ENCODE measurements around the gene ITGB8.

The ITGB8 gene

GRCh38 chr7:20435305-20435704 lies 104.6 kb downstream of the ITGB8 start:
- no peak overlapping the region for H3K9ac ChIP-seq (ENCODE audit: low read length)
- no peaks in the 10 kb centered on the region for H3K4me1 ChIP-seq (ENCODE audit: insufficient read depth, low read length)
- H3K27ac ChIP-seq (ENCODE audit: low read depth, low read length): no peak overlapping the region

DNA sequence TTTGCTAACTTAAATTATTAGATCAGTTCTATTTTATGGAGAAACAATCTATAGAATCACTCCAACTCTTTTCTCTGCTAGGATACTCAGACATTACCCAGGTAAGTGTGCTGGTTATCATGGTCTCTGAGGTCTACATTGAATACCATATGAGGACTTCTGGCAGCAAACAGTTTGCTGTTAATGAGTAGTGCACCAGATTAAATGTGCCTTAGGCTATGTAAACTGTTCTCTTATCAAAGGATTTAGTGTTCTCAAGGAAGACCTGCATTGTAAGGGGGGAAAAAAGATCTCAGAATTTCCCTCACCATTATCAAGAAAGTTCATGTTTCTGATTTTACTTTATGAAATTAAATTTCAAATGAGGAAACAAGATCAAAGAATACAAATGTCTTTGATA lies 107.5 kb downstream of the ITGB8 start:
- Histone ChIP-seq H3K9ac (ENCODE audit: low read length) (no peak overlapping the region), H3K4me1 (ENCODE audit: insufficient read depth, low read length) (no peaks in the 10 kb centered on the region), H3K27me3 (ENCODE audit: control insufficient read depth in 1 of 2, insufficient read depth in 2 of 2, low read length in 2 of 2) (no peaks in the 10 kb centered on the region), H3K36me3 (ENCODE audit: insufficient read depth, low read length) (no peaks in the 10 kb centered on the region), H3K9me3 (ENCODE audit: low read length) (no peaks in the 10 kb centered on the region), H3K27ac (ENCODE audit: low read depth, low read length) (no peak overlapping the region), H3K4me3 (ENCODE audit: low read depth in 1 of 2, low read length in 2 of 2) (no peak overlapping the region)

More at GRCh38 chr7:20435305-20435704, 104.6 kb downstream of the ITGB8 start:
- H3K27me3 ChIP-seq (ENCODE audit: control insufficient read depth in 1 of 2, insufficient read depth in 2 of 2, low read length in 2 of 2): no peaks in the 10 kb centered on the region
- H3K36me3 ChIP-seq (ENCODE audit: insufficient read depth, low read length): no peaks in the 10 kb centered on the region
- H3K4me3 ChIP-seq (ENCODE audit: low read depth in 1 of 2, low read length in 2 of 2): no peak overlapping the region
- H3K9me3 ChIP-seq (ENCODE audit: low read length): no peaks in the 10 kb centered on the region

DNA sequence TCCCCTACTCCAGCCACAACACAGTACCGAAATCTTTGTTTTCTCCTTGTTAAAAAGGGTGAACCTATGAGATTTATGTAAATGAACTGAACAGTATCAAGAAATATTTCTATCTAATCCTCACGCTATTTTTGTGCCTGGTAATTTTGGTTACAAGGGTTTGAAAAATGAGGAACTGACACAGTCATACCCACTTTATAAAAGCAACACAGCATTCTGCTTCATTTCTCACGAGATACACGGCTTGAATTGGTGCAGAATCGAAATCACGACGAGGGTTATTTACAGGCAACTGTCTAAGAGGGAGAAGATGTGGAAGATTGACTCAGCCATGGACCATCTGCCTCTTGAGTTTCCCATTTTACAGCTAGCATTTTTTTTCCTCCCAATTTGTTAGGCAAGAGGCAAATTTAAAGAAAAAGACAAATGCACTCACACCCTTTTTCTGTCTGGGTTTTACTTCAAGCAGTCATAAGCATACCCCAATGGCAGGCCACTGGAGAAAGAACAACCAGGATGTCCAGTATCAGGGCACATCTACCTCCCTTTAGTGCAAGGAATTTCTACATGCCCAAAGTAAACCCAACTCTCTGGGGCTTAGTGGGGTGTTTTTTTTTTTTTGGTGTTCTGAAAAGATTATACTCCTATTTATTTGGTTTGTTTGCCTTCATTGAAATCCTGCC lies 108.1 kb downstream of the ITGB8 start:
- H3K9me3 ChIP-seq (ENCODE audit: low read length): no peaks in the 10 kb centered on the region
- no peaks in the 10 kb centered on the region for H3K36me3 ChIP-seq (ENCODE audit: insufficient read depth, low read length)
- no peak overlapping the region for H3K4me3 ChIP-seq (ENCODE audit: low read depth in 1 of 2, low read length in 2 of 2)
- H3K27ac ChIP-seq (ENCODE audit: low read depth, low read length): no peak overlapping the region
- H3K27me3 ChIP-seq (ENCODE audit: control insufficient read depth in 1 of 2, insufficient read depth in 2 of 2, low read length in 2 of 2): no peaks in the 10 kb centered on the region
- H3K4me1 ChIP-seq (ENCODE audit: insufficient read depth, low read length): no peaks in the 10 kb centered on the region
- no peak overlapping the region for H3K9ac ChIP-seq (ENCODE audit: low read length)

- no peaks in the 10 kb centered on the region for H3K9me3 ChIP-seq (ENCODE audit: low read length)
- no peak overlapping the region for H3K4me3 ChIP-seq (ENCODE audit: low read depth in 1 of 2, low read length in 2 of 2)
- no peak overlapping the region for H3K27ac ChIP-seq (ENCODE audit: low read depth, low read length)
- H3K4me1 ChIP-seq (ENCODE audit: insufficient read depth, low read length): no peaks in the 10 kb centered on the region
- no peak overlapping the region for H3K9ac ChIP-seq (ENCODE audit: low read length)
- no peaks in the 10 kb centered on the region for H3K36me3 ChIP-seq (ENCODE audit: insufficient read depth, low read length)
- H3K27me3 ChIP-seq (ENCODE audit: control insufficient read depth in 1 of 2, insufficient read depth in 2 of 2, low read length in 2 of 2): no peaks in the 10 kb centered on the region
Observed at GRCh38 chr7:20439416-20440185, 108.9 kb downstream of the ITGB8 start.

DNA sequence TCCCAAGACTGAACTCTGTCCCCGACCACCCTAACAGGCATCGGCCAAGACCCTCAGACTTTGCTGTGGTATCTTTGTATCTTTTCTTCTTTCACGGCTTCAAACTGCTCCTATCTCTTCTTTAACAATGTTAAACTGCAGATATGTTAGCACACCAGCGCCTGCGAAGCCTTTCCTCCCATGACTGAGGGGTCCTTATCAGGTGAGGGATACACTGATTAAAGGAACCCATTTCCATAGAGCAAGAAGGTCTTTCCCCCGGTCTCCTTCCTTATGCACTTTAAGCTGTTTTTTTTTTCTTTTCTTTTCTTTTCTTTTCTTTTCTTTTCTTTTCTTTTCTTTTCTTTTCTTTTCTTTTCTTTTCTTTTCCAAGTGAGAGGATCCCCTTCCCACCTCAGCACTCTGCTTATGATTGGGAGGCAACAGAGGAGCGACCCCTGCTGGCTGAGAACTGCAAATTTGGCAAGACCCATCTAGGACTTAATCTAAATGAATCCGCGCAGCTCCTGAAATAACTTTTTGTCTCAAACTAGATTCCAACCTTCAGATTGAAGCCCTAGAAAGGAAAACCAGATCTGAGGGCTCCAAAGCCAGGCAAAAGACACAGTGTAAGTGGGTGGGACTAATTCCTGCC lies 109.9 kb downstream of the ITGB8 start:
- H3K4me1 ChIP-seq (ENCODE audit: insufficient read depth, low read length): no peaks in the 10 kb centered on the region
- no peak overlapping the region for H3K4me3 ChIP-seq (ENCODE audit: low read depth in 1 of 2, low read length in 2 of 2)
- H3K27me3 ChIP-seq (ENCODE audit: control insufficient read depth in 1 of 2, insufficient read depth in 2 of 2, low read length in 2 of 2): no peaks in the 10 kb centered on the region
- H3K27ac ChIP-seq (ENCODE audit: low read depth, low read length): no peak overlapping the region
- no peak overlapping the region for H3K9ac ChIP-seq (ENCODE audit: low read length)
- no peaks in the 10 kb centered on the region for H3K36me3 ChIP-seq (ENCODE audit: insufficient read depth, low read length)
- H3K9me3 ChIP-seq (ENCODE audit: low read length): no peaks in the 10 kb centered on the region

GRCh38 chr7:20441346-20441745 lies 110.6 kb downstream of the ITGB8 start:
- Histone ChIP-seq H3K27ac (ENCODE audit: low read depth, low read length) (no peak overlapping the region), H3K4me3 (ENCODE audit: low read depth in 1 of 2, low read length in 2 of 2) (no peak overlapping the region), H3K9ac (ENCODE audit: low read length) (no peak overlapping the region), H3K36me3 (ENCODE audit: insufficient read depth, low read length) (no peaks in the 10 kb centered on the region), H3K4me1 (ENCODE audit: insufficient read depth, low read length) (no peaks in the 10 kb centered on the region), H3K27me3 (ENCODE audit: control insufficient read depth in 1 of 2, insufficient read depth in 2 of 2, low read length in 2 of 2) (no peaks in the 10 kb centered on the region), H3K9me3 (ENCODE audit: low read length) (no peaks in the 10 kb centered on the region)

DNA sequence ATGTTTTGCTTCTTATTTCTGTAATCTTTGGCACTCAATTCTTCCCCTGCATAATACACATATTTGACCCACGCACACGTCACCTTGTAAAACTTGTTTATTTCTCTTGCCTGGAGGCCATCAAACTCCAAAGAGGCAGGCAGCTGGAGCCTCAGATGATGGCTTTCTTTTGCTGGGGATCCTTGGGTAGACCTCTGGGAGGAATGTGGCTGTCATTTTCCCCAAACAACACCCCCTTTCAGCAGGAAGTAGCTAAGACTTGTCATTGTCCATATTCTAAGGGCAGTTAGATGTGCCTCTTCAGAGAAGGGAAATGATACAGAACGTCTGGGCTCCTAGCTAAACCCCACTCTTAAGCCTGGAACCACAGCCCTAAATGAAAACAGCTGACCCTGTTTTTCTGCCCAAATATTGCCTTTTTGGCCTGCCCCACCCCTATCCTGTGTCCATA lies 111.3 kb downstream of the ITGB8 start:
- no peak overlapping the region for H3K9ac ChIP-seq (ENCODE audit: low read length)
- H3K36me3 ChIP-seq (ENCODE audit: insufficient read depth, low read length): no peaks in the 10 kb centered on the region
- no peaks in the 10 kb centered on the region for H3K4me1 ChIP-seq (ENCODE audit: insufficient read depth, low read length)
- no peak overlapping the region for H3K27ac ChIP-seq (ENCODE audit: low read depth, low read length)
- no peaks in the 10 kb centered on the region for H3K27me3 ChIP-seq (ENCODE audit: control insufficient read depth in 1 of 2, insufficient read depth in 2 of 2, low read length in 2 of 2)
- H3K4me3 ChIP-seq (ENCODE audit: low read depth in 1 of 2, low read length in 2 of 2): no peak overlapping the region
- no peaks in the 10 kb centered on the region for H3K9me3 ChIP-seq (ENCODE audit: low read length)

GRCh38 chr7:20442951-20443350 lies 112.3 kb downstream of the ITGB8 start:
- Histone ChIP-seq H3K4me3 (ENCODE audit: low read depth in 1 of 2, low read length in 2 of 2) (no peak overlapping the region), H3K27me3 (ENCODE audit: control insufficient read depth in 1 of 2, insufficient read depth in 2 of 2, low read length in 2 of 2) (no peaks in the 10 kb centered on the region), H3K9ac (ENCODE audit: low read length) (no peak overlapping the region), H3K27ac (ENCODE audit: low read depth, low read length) (no peak overlapping the region), H3K4me1 (ENCODE audit: insufficient read depth, low read length) (no peaks in the 10 kb centered on the region), H3K9me3 (ENCODE audit: low read length) (no peaks in the 10 kb centered on the region), H3K36me3 (ENCODE audit: insufficient read depth, low read length) (no peaks in the 10 kb centered on the region)

- Histone ChIP-seq H3K9me3 (ENCODE audit: low read length) (no peaks in the 10 kb centered on the region), H3K27me3 (ENCODE audit: control insufficient read depth in 1 of 2, insufficient read depth in 2 of 2, low read length in 2 of 2) (no peaks in the 10 kb centered on the region), H3K36me3 (ENCODE audit: insufficient read depth, low read length) (no peaks in the 10 kb centered on the region), H3K4me1 (ENCODE audit: insufficient read depth, low read length) (no peaks in the 10 kb centered on the region), H3K27ac (ENCODE audit: low read depth, low read length) (no peak overlapping the region), H3K9ac (ENCODE audit: low read length) (no peak overlapping the region), H3K4me3 (ENCODE audit: low read depth in 1 of 2, low read length in 2 of 2) (no peak overlapping the region)
Observed at GRCh38 chr7:20444030-20444800, 113.5 kb downstream of the ITGB8 start.

DNA sequence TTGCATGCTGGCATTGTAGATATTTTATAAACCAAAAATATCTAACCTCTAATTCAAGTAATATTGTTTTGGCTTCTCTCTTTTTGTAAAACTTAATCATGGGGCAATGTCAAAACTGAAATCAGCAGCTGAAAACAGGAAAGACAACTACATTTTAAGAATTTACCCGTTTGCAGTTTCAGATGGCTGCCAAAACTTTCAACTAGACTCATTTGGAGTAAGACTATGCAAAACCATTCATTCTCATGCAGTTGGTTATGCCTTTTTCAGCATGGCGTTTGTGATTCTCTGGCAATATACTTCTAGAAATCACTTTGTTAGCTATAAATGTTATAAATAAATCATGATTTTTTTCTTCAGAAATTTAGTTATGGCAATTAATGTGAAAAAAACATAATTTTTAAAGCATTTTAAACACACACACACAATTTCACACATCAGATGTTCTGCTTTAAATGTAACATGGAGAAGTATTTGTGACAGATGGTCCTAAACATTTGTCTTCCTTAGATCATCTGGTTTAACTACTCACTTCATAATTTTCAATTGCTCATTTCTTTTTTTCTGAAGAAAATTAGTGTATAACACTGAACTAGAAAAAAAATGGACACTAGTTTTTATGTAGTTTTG lies 116.4 kb downstream of the ITGB8 start:
- Histone ChIP-seq H3K27ac (ENCODE audit: low read depth, low read length) (no peak overlapping the region), H3K4me3 (ENCODE audit: low read depth in 1 of 2, low read length in 2 of 2) (no peak overlapping the region)

DNA sequence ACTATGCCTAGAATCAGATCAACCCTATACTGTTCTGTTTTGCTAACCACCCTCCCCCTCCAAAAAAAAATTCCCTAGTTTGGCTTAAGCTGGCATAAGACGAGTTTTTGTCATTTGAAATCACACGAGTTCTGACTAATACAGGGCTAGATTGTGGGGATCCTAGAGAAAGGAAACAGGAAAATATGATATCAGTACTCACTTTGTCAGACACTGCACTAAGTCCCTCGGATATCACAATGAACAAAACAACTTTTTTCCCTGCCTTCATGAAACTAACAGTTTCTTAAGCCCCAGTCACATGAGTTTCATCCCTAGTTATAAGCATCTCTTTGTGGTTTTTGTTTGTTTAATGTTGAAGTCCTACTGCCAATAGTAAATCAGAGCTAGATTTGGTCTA lies 118.5 kb downstream of the ITGB8 start:
- Histone ChIP-seq H3K4me3 (ENCODE audit: low read depth in 1 of 2, low read length in 2 of 2) (no peak overlapping the region), H3K36me3 (ENCODE audit: insufficient read depth, low read length) (no peaks in the 10 kb centered on the region), H3K9me3 (ENCODE audit: low read length) (no peaks in the 10 kb centered on the region), H3K4me1 (ENCODE audit: insufficient read depth, low read length) (no peaks in the 10 kb centered on the region), H3K9ac (ENCODE audit: low read length) (no peak overlapping the region), H3K27me3 (ENCODE audit: control insufficient read depth in 1 of 2, insufficient read depth in 2 of 2, low read length in 2 of 2) (no peaks in the 10 kb centered on the region), H3K27ac (ENCODE audit: low read depth, low read length) (no peak overlapping the region)

More for the DNA sequence above, 116.4 kb downstream of the ITGB8 start:
- no peaks in the 10 kb centered on the region for H3K9me3 ChIP-seq (ENCODE audit: low read length)
- no peaks in the 10 kb centered on the region for H3K36me3 ChIP-seq (ENCODE audit: insufficient read depth, low read length)
- H3K4me1 ChIP-seq (ENCODE audit: insufficient read depth, low read length): no peaks in the 10 kb centered on the region
- H3K27me3 ChIP-seq (ENCODE audit: control insufficient read depth in 1 of 2, insufficient read depth in 2 of 2, low read length in 2 of 2): no peaks in the 10 kb centered on the region
- no peak overlapping the region for H3K9ac ChIP-seq (ENCODE audit: low read length)

All from muscle layer of colon (tissue), 2 donors.